Neural cell (in vitro differentiated cells): Measurements from ENCODE around the gene POLN. TPM values are rescaled to one million over a fixed set of nuclear protein-coding genes. Genes with fewer than 3 reads are reported as not detected.

Experiments
- H2AFZ ChIP-seq: fragments of 200-600, 300-800 bp; sonication (generic), shearing (Covaris generic); 2 replicates; pipeline ENCODE4 v1.6.0; 2014; ENCODE audit warnings: low read depth, mild to moderate bottlenecking, antibody characterized with exemption, low read length, moderate library complexity
- H3F3A ChIP-seq: fragments of 200-600 bp; shearing (Covaris generic); 2 replicates; pipeline ENCODE4 v1.6.1; 2016; ENCODE audit warnings: mild to moderate bottlenecking, moderate library complexity, mixed read lengths, antibody characterized with exemption, low read length; ENCODE audit not compliant: insufficient read depth, poor library complexity, severe bottlenecking
- H3K27ac ChIP-seq: fragments of 200-600, 300-800 bp; sonication (generic), shearing (Covaris generic); 2 replicates; pipeline ENCODE4 v1.5.1; 2014; ENCODE audit warnings: mild to moderate bottlenecking, low read length, moderate library complexity
- H3K27me3 ChIP-seq: fragments of 300-800, 200-600 bp; sonication (generic), shearing (Covaris generic); 2 replicates; pipeline ENCODE4 v1.6.0; 2014; ENCODE audit warnings: mild to moderate bottlenecking, low read depth, low read length, moderate library complexity; ENCODE audit not compliant: insufficient read depth
- H3K36me3 ChIP-seq: fragments of 300-800, 200-600 bp; sonication (generic), shearing (Covaris generic); 2 replicates; pipeline ENCODE4 v1.5.1; 2014; ENCODE audit warnings: mild to moderate bottlenecking, antibody characterized with exemption, low read length, moderate library complexity; ENCODE audit not compliant: insufficient read depth
- H3K4me2 ChIP-seq: fragments of 300-800, 200-600 bp; sonication (generic), shearing (Covaris generic); 2 replicates; pipeline ENCODE4 v1.6.0; 2014; ENCODE audit warnings: mild to moderate bottlenecking, low read length
- H3K4me3 ChIP-seq: fragments of 300-800, 200-600 bp; sonication (generic), shearing (Covaris generic); 2 replicates; pipeline ENCODE4 v1.5.1; 2014; ENCODE audit warnings: mild to moderate bottlenecking, low read length, moderate library complexity
- H3K79me2 ChIP-seq: fragments of 200-600 bp; shearing (Covaris generic); replicated peaks from 2 replicates; pipeline ENCODE4 v1.6.0; 2014; ENCODE audit warnings: mild to moderate bottlenecking, low read length, moderate library complexity; ENCODE audit not compliant: insufficient read depth
- H3K9ac ChIP-seq: fragments of 300-800, 200-600 bp; sonication (generic), shearing (Covaris generic); 2 replicates; pipeline ENCODE4 v1.6.1; 2016; ENCODE audit warnings: mild to moderate bottlenecking, low read length, mixed read lengths
- H3K9me2 ChIP-seq: fragments of 200-600 bp; shearing (Covaris generic); 2 replicates; pipeline ENCODE4 v1.6.1; 2016; ENCODE audit warnings: mild to moderate bottlenecking, low read length, mixed read lengths; ENCODE audit not compliant: insufficient read depth
- H3K9me3 ChIP-seq: fragments of 200-600, 300-800 bp; sonication (generic), shearing (Covaris generic); 2 replicates; pipeline ENCODE4 v1.6.1; 2016; ENCODE audit warnings: mild to moderate bottlenecking, mixed run types, low read length, moderate library complexity, mixed read lengths
- H4K20me1 ChIP-seq: fragments of 200-600 bp; shearing (Covaris generic); 2 replicates; pipeline ENCODE4 v1.6.1; 2016; ENCODE audit warnings: mild to moderate bottlenecking, mixed run types; ENCODE audit not compliant: insufficient read depth
- CTCF ChIP-seq: fragments of 450-650 bp; IDR thresholded peaks from 2 replicates; pipeline ENCODE4 v1.5.1; 2014; ENCODE audit warnings: antibody characterized with exemption, mild to moderate bottlenecking, moderate library complexity; ENCODE audit not compliant: poor library complexity, severe bottlenecking
- EP300 ChIP-seq: fragments of 450-650 bp; conservative IDR thresholded peaks from 2 replicates; pipeline ENCODE4 v1.6.1; 2014; ENCODE audit warnings: antibody characterized with exemption, mild to moderate bottlenecking, moderate library complexity; ENCODE audit not compliant: poor library complexity, severe bottlenecking
- EZH2 ChIP-seq: fragments of 200-600, 300-800 bp; shearing (Covaris generic), sonication (generic); IDR thresholded peaks from 2 replicates; pipeline ENCODE4 v1.6.1; 2014; ENCODE audit warnings: antibody characterized with exemption, low read length, borderline replicate concordance, mild to moderate bottlenecking; ENCODE audit not compliant: insufficient read depth, poor library complexity, severe bottlenecking
- MXI1 ChIP-seq: fragments of 450-650 bp; conservative IDR thresholded peaks from 2 replicates; pipeline ENCODE4 v1.6.1; 2014; ENCODE audit warnings: antibody characterized with exemption, mild to moderate bottlenecking; ENCODE audit not compliant: poor library complexity, severe bottlenecking
- POLR2AphosphoS5 ChIP-seq: IDR thresholded peaks from 2 replicates; pipeline ENCODE4 v1.6.1; 2012
- RAD21 ChIP-seq: fragments of 450-650 bp; conservative IDR thresholded peaks from 2 replicates; pipeline ENCODE4 v1.6.1; 2014; ENCODE audit warnings: antibody characterized with exemption, mild to moderate bottlenecking, moderate library complexity
- SMC3 ChIP-seq: fragments of 450-650 bp; conservative IDR thresholded peaks from 2 replicates; pipeline ENCODE4 v1.6.1; 2014; ENCODE audit warnings: antibody characterized with exemption, mild to moderate bottlenecking, moderate library complexity; ENCODE audit not compliant: poor library complexity
- TAF1 ChIP-seq: IDR thresholded peaks from 2 replicates; pipeline ENCODE4 v1.6.1; 2012; ENCODE audit warnings: low read depth
- polyA plus RNA-seq: library from polyadenylated mRNA; depleted of rRNA; stranded (reverse); fragments of >200 nt; gene quantifications from 2 replicates; pipeline ENCODE4 v1.2.3, GENCODE V29; 2014
- TF ChIP-seq, protein P1 (sequence below): IDR thresholded peaks from 2 replicates; pipeline ENCODE4 v1.6.1; 2012; ENCODE audit warnings: borderline replicate concordance

Gene POLN
- polyA plus RNA-seq, 1 donor from 2014 or later: 1.1 TPM

GRCh38 chr4:2272026-2272827, 30.3 kb upstream of the POLN start:
- H3K4me2 ChIP-seq: no peak overlapping the region
- H4K20me1 ChIP-seq: no peaks in the 10 kb centered on the region
- no peak overlapping the region for H3K27ac ChIP-seq
- no peak overlapping the region for H2AFZ ChIP-seq
- no peaks in the 10 kb centered on the region for H3F3A ChIP-seq
- H3K9ac ChIP-seq: no peak overlapping the region
- TF ChIP-seq EP300 (no peak), MXI1 (no peak), POLR2AphosphoS5 (no peak), TAF1 (no peak), CTCF (no peak)
- TF ChIP-seq, protein P1, sequence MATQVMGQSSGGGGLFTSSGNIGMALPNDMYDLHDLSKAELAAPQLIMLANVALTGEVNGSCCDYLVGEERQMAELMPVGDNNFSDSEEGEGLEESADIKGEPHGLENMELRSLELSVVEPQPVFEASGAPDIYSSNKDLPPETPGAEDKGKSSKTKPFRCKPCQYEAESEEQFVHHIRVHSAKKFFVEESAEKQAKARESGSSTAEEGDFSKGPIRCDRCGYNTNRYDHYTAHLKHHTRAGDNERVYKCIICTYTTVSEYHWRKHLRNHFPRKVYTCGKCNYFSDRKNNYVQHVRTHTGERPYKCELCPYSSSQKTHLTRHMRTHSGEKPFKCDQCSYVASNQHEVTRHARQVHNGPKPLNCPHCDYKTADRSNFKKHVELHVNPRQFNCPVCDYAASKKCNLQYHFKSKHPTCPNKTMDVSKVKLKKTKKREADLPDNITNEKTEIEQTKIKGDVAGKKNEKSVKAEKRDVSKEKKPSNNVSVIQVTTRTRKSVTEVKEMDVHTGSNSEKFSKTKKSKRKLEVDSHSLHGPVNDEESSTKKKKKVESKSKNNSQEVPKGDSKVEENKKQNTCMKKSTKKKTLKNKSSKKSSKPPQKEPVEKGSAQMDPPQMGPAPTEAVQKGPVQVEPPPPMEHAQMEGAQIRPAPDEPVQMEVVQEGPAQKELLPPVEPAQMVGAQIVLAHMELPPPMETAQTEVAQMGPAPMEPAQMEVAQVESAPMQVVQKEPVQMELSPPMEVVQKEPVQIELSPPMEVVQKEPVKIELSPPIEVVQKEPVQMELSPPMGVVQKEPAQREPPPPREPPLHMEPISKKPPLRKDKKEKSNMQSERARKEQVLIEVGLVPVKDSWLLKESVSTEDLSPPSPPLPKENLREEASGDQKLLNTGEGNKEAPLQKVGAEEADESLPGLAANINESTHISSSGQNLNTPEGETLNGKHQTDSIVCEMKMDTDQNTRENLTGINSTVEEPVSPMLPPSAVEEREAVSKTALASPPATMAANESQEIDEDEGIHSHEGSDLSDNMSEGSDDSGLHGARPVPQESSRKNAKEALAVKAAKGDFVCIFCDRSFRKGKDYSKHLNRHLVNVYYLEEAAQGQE: no peak
- no peak overlapping the region for H3K4me3 ChIP-seq
- H3K79me2 ChIP-seq: no peaks in the 10 kb centered on the region
- H3K9me3 ChIP-seq: no peaks in the 10 kb centered on the region
- no peaks in the 10 kb centered on the region for H3K36me3 ChIP-seq
- H3K9me2 ChIP-seq: no peaks in the 10 kb centered on the region
- no peaks in the 10 kb centered on the region for H3K27me3 ChIP-seq

DNA sequence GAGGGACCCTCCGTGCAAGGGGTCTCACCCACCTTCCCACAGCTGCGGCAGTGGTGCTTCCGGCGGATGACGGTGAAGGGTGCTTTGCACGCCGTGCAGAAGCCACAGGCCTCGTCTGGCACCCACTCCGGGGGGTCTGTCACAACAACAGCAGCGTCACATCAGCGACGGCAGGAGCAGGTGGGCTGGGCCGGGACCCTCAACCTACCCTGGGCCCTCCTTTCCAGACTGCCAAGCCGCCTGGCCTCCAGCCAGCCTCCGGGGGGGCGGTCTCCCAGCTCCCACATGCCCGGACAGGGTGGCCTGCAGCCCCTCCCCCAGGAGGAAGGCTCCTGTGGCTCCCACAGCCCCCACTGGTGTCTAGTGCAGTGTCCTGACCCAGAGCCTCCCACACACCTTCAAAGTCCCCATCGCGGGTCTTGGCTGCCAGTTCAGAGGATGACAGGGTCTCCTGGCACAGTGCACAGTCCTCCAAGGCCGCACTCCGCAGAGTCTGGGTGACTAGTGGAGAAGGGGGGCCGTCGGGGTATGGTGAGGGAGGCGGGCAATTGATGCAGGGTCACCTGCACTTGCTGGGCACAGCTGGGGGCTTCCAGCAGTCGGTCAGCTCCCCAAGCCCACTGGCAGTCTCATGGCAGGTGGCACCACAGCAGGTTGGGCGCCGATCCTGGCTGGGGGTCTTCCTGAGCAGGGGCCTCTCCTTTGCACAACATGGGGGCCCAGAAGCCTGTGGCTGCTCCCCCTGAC, 29.5 kb upstream of the POLN start:
- Histone ChIP-seq H4K20me1 (no peaks in the 10 kb centered on the region), H3K9me3 (no peaks in the 10 kb centered on the region), H3K9me2 (no peaks in the 10 kb centered on the region), H3K27ac (no peak overlapping the region), H3K4me2 (no peak overlapping the region), H3K79me2 (no peaks in the 10 kb centered on the region), H3K27me3 (no peaks in the 10 kb centered on the region), H2AFZ (no peak overlapping the region), H3F3A (no peaks in the 10 kb centered on the region), H3K9ac (no peak overlapping the region), H3K36me3 (no peaks in the 10 kb centered on the region), H3K4me3 (no peak overlapping the region)
- TF ChIP-seq SMC3: no peak
- no peak for TF ChIP-seq CTCF
- no peak for TF ChIP-seq TAF1
- TF ChIP-seq POLR2AphosphoS5: no peak
- TF ChIP-seq RAD21: no peak
- TF ChIP-seq EZH2: no peak
- no peak for TF ChIP-seq MXI1
- TF ChIP-seq EP300: no peak
- TF ChIP-seq, protein P1: no peak
